ENCODE measurements around the gene CDKL5. TPM values are rescaled to one million over a fixed set of nuclear protein-coding genes. Genes with fewer than 3 reads are reported as not detected.

Gene CDKL5
- total RNA-seq, 2 experiments from 2014 or later = 2.2 to 2.4 TPM

DNA sequence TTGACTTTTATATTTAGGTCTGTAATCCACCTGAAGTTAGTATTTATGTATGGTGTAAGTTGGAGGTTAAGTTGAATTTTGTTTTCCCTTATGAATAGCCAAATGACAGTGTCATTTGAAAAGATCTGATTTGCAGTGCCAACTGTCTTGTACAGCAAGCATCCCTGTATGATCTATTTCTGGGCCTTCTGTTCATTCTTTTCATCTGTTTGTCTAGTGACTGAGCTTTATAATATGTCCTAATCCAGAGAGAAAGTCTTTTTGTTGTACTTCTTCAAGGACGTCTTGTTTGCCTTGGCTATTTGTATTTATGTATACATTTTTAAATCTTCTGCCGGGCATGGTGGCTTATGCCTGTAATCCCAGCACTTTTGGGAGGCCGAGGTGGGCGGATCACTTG, 39.6 kb downstream of the CDKL5 start:
- Mint-ChIP-seq H3K36me3 (ENCODE audit: low read depth) (no peaks in the 10 kb centered on the region), H3K27ac (no peak overlapping the region), H3K4me1 (ENCODE audit: low read depth) (peaks cover 7% of the 10 kb centered on the region), H3K9me3 (no peaks in the 10 kb centered on the region), H3K4me3 (no peak overlapping the region), H3K27me3 (no peaks in the 10 kb centered on the region)
- H3K36me3 ChIP-seq (ENCODE audit: insufficient read depth, low read length) = no peaks in the 10 kb centered on the region
- DNase-seq (no peak), ATAC-seq (ENCODE audit: poor library complexity) (no peak)
- no peaks in the 10 kb centered on the region for H3K9me3 ChIP-seq (ENCODE audit: control insufficient read depth in 1 of 2, insufficient read depth in 1 of 2, low read length in 2 of 2)
- H3K4me3 ChIP-seq (ENCODE audit: low read length) = no peak overlapping the region
- CTCF ChIA-PET = no interaction called here
- POLR2A ChIA-PET = no interaction called here
- TF ChIP-seq CTCF (IDR thresholded peaks at IDR 0.05) = no peak
- H3K27me3 ChIP-seq (ENCODE audit: control insufficient read depth in 1 of 2, insufficient read depth in 2 of 2, low read length in 2 of 2) = no peaks in the 10 kb centered on the region
- H3K27ac ChIP-seq (ENCODE audit: low read depth in 1 of 2, low read length in 2 of 2) = no peak overlapping the region
- no peaks in the 10 kb centered on the region for H3K4me1 ChIP-seq (ENCODE audit: insufficient read depth, low read length)
- intact Hi-C loops (cut with DNase I, micrococcal nuclease) = no loop called here

DNA sequence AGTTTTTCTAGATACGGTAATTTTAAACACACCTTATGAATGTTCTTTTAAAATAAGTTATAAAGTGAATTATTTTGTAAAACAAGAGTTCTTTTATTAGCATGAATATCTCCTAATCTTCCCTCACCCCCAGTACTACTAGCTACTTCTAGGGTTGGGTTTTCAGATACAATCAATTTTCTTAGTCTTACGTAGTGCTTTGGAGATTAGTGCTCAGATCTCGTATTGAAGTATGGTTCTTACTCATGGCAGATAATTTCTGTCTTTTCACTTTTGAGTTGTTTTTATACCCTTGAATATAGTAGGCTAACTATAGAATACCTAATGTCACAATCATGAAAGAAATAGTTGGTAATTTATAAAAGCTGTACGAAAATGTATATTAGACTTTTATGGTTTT, 43.2 kb downstream of the CDKL5 start:
- H3K27me3 Mint-ChIP-seq = no peaks in the 10 kb centered on the region
- H3K27ac ChIP-seq (ENCODE audit: low read depth in 1 of 2, low read length in 2 of 2) = no peak overlapping the region
- POLR2A ChIA-PET = interaction anchor here (1.1 kb wide), 1 partner anchor 43 kb away, joined by 3 read pairs; the partner anchor contains the start of gene CDKL5
- H3K4me1 ChIP-seq (ENCODE audit: insufficient read depth, low read length) = no peaks in the 10 kb centered on the region
- no peaks in the 10 kb centered on the region for H3K36me3 ChIP-seq (ENCODE audit: insufficient read depth, low read length)
- H3K4me3 ChIP-seq (ENCODE audit: low read length) = no peak overlapping the region
- H3K27ac Mint-ChIP-seq = no peak overlapping the region
- TF ChIP-seq CTCF (IDR thresholded peaks at IDR 0.05) = no peak
- no peaks in the 10 kb centered on the region for H3K27me3 ChIP-seq (ENCODE audit: control insufficient read depth in 1 of 2, insufficient read depth in 2 of 2, low read length in 2 of 2)
- no peaks in the 10 kb centered on the region for H3K9me3 ChIP-seq (ENCODE audit: control insufficient read depth in 1 of 2, insufficient read depth in 1 of 2, low read length in 2 of 2)
- no peak for DNase-seq
- H3K9me3 Mint-ChIP-seq = no peaks in the 10 kb centered on the region
- H3K4me3 Mint-ChIP-seq = no peak overlapping the region
- no peaks in the 10 kb centered on the region for H3K36me3 Mint-ChIP-seq (ENCODE audit: low read depth)
- intact Hi-C loops (cut with DNase I, micrococcal nuclease) = no loop called here
- no peak for ATAC-seq (ENCODE audit: poor library complexity)
- CTCF ChIA-PET = no interaction called here
- H3K4me1 Mint-ChIP-seq (ENCODE audit: low read depth) = no peaks in the 10 kb centered on the region

- CTCF ChIA-PET = interaction anchor here (1.5 kb wide), 1 partner anchor 14 kb away, joined by 3 read pairs; no protein-coding TSS in a partner anchor
- DNase-seq = no peak
Observed at GRCh38 chrX:18471296-18471695, 45.9 kb downstream of the CDKL5 start.

More at GRCh38 chrX:18471296-18471695, 45.9 kb downstream of the CDKL5 start:
- H3K4me3 ChIP-seq (ENCODE audit: low read length) = no peak overlapping the region
- no peaks in the 10 kb centered on the region for H3K27me3 ChIP-seq (ENCODE audit: control insufficient read depth in 1 of 2, insufficient read depth in 2 of 2, low read length in 2 of 2)
- no peaks in the 10 kb centered on the region for H3K9me3 Mint-ChIP-seq
- H3K27ac Mint-ChIP-seq = no peak overlapping the region
- no peaks in the 10 kb centered on the region for H3K27me3 Mint-ChIP-seq
- no peak for TF ChIP-seq CTCF (IDR thresholded peaks at IDR 0.05)
- no peaks in the 10 kb centered on the region for H3K36me3 ChIP-seq (ENCODE audit: insufficient read depth, low read length)
- no peak overlapping the region for H3K27ac ChIP-seq (ENCODE audit: low read depth in 1 of 2, low read length in 2 of 2)
- H3K36me3 Mint-ChIP-seq (ENCODE audit: low read depth) = peaks cover 4% of the 10 kb centered on the region
- no peaks in the 10 kb centered on the region for H3K4me1 ChIP-seq (ENCODE audit: insufficient read depth, low read length)
- H3K4me3 Mint-ChIP-seq = no peak overlapping the region
- ATAC-seq (ENCODE audit: poor library complexity) = no peak
- H3K4me1 Mint-ChIP-seq (ENCODE audit: low read depth) = no peaks in the 10 kb centered on the region
- no peaks in the 10 kb centered on the region for H3K9me3 ChIP-seq (ENCODE audit: control insufficient read depth in 1 of 2, insufficient read depth in 1 of 2, low read length in 2 of 2)
- POLR2A ChIA-PET = no interaction called here
- intact Hi-C loops (cut with DNase I, micrococcal nuclease) = no loop called here
